ENCODE results near the gene OPA1.

DNA sequence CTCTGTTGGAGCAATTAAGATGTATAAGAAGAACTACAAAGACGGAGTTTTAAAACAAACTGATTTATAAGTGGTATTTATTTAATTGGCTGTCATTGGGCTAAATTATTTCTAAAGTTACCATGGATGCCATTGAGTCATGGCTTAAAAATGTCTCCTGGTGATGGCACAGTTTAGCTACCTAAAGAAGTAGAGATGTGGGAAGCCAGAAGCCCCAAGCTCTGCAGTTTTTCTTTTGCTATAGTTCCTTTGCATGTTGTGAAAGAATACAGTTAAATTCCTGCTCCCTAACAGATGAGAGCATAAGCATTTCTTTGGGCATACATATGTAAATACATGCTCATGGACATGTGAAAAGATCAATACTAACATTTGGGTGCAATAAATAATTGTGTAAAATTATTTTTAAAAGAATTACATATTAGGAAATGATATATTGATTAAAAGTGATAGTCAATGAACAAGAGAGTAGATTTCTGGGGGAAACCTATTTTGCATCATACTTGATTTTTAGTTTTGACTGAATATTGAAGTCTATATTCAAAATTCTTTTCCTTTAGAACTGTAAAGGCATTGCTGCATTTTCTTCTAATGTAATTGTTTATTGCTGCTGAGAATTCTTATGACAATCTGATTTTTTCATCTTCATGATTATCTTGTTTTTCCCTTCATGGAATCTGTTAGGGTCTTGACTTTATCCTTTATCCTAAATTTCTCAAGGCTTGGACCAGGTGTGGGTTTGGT is 2.1 kb downstream of the OPA1 start:
- no peak for TF ChIP-seq SUZ12 (IDR thresholded peaks at IDR 0.05; ENCODE audit: extremely low read depth, insufficient read depth, insufficient read length)
- TF ChIP-seq YY1 (IDR thresholded peaks at IDR 0.05; ENCODE audit: insufficient read depth, insufficient read length): no peak
